Activated naive CD8-positive, alpha-beta T cell treated with anti-CD3 and anti-CD28 coated beads, Interleukin-2, amount 50 U/mL, for 16 hours (primary cell): ENCODE data around the gene RELT.

Source experiments
- DNase-seq: peaks from one replicate; pipeline ENCODE4 v3.0.0-alpha.2; 2020; ENCODE audit warnings: low read depth, low spot score

The RELT gene

DNA sequence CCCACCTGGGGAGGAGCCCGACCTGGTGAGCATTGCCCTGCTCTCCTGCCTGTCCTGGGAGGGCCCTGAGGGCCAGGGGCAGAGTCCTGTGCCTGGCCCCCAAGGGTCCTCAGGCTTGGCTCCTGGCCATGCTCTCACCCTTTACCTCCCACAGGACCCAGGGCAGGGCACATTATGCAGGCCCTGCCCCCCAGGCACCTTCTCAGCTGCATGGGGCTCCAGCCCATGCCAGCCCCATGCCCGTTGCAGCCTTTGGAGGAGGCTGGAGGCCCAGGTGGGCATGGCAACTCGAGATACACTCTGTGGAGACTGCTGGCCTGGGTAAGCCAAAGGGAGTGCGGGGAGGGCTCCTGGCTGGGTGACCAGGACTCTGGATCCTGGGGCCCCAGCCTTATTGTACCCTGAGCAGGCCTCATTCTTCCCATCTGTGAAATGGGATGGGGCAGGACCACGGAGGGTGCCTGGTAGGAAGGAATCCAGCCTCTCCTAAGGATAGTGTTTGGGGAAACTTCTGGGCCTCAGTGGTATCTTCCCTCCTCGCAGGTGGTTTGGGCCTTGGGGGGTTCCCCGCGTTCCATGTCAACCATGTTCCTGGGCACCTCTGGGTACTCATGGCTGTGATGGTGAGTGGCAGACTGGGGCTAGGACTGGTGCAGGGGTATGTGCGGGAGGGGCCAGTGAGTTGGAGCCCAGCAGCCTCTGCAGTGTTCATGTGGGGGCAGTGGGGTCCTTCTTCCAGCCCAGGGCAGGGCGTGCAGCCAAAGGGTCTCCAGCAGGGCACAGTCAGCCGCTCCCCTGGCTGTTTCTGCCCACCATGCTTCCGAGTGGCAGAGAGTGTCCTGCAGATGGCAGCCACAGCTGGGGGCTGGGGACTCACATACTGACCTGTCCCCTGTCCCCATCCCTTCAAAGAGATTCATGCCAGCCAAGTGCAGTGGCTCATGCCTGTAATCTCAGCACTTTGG is 14.7 kb downstream of the RELT start:
- no peak for DNase-seq

DNA sequence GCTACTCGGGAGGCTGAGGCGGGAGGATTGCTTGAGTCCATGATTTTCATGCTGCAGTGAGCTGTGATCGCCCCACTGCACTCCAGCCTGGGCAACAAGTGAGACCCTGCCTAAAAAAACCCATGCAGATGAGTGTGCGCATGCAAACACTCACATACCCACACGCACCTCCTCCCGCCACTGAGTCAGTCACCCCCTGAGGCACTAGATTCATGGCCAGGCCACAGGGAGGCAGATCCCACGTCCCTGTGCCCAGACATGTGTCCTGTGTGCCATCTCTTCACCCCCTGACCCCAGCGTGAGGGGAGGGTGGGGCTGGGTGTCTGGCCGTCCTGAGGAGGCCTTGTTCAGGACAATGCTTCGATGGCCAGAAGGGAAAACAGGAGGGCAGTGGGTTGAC is 15.5 kb downstream of the RELT start:
- no peak for DNase-seq

- no peak for DNase-seq
Observed at GRCh38 chr11:73392108-73393010, 16.2 kb downstream of the RELT start.

GRCh38 chr11:73393011-73393380 is 16.8 kb downstream of the RELT start:
- DNase-seq = no peak

DNA sequence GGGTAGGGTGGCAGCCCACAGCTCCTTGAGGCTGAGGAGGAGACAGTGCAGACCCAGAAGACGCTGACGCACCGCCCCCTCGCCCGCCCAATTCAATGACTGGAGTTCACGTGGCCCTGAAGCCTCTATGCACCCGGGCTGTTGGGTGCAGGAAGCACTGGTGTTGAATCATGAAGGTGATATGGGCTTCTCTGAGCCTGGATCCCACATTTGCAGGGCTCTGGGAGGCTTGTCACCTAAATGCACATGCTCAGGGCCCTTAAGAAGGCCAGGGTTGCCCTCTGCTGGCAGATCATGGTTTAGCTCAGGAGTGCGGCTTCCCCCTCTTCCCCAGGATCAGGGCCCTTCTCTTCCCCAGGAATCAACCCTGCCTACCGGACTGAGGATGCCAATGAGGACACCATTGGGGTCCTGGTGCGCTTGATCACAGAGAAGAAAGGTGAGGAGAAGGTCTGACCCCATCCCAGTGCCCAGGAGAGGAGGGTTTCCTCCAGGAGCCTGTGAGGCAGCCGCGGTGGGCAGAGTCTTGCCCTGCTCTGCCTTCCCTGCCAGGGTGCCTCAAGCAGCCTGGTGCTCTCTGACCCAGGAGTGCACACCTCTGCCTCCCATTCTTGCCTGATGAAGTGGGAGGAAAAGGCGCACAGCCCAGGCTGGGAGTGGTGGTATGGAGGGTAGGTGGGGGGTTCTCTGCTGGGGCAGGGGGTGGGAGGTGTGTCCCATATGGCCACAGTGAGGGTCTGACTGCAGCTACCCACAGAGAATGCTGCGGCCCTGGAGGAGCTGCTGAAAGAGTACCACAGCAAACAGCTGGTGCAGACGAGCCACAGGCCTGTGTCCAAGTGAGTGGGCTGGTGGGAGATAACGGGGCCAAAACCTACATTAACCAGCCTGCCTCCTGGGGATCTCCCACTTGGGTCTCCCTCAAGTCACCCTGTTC is 17.5 kb downstream of the RELT start:
- peak; percentile 25 for DNase-seq

- DNase-seq = no peak
Observed at GRCh38 chr11:73394416-73395296, 18.5 kb downstream of the RELT start.

GRCh38 chr11:73395297-73396208 is 19.4 kb downstream of the RELT start:
- DNase-seq = no peak

GRCh38 chr11:73396251-73396930 is 20.2 kb downstream of the RELT start:
- no peak for DNase-seq

- no peak for DNase-seq
Observed at GRCh38 chr11:73396985-73397384, 20.8 kb downstream of the RELT start.

- no peak for DNase-seq
Observed at GRCh38 chr11:73397468-73398131, 21.4 kb downstream of the RELT start.

DNA sequence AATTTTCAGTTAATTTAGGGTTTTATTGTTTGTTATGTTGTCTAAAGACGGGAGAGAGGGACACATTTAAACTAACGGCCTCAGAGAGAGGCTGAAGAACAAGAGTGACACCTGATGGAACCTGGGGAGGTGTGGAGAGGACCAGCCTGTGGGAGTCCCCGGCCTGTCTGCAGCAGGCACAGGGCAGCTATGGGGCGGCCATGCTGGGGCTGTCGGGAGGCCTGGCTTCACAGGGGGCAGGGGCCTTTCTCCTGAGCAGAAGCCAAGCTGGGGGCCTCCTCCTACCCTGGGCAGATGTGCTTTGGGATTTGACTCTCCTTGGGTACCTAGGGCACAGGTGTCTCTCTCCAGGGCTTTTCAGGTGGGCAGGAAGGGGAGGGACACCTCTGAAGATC is 21.9 kb downstream of the RELT start:
- DNase-seq = no peak

- DNase-seq = no peak
Observed at GRCh38 chr11:73398721-73399120, 22.5 kb downstream of the RELT start.

- DNase-seq = no peak
Observed at GRCh38 chr11:73399159-73399590, 23.0 kb downstream of the RELT start.

DNA sequence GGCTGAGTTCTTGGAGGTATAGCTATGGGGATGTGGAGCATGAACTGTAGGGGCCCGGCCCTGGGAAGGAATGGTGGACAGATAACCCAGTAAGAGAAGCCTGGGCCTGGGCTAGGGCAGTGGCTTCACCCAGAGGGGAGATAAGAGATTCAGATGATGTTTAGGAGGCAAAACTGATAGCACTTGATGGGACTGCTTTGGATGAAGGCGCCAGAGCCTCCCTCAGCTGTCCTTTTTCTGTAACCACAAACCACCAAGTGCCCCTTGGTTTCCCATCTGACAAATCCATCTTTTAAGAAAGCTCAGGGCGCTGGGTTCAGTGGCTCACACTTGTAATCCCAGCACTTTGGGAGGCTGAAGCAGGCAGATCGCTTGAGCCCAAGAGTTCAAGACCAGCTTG is 23.4 kb downstream of the RELT start:
- no peak for DNase-seq

GRCh38 chr11:73400293-73400692 is 24.1 kb downstream of the RELT start:
- DNase-seq = no peak

GRCh38 chr11:73401217-73401923 is 25.2 kb downstream of the RELT start:
- no peak for DNase-seq
